OCI-LY3 (cell line): ENCODE measurements around the gene CA4.
A peak's percentile ranks its signal among the peaks of the same experiment; 100 is the strongest.

ENCODE experiments used
- H2AFZ ChIP-seq: fragments of 200-600, 300-600 bp; shearing (Covaris generic); 2 replicates; pipeline ENCODE4 v1.6.0; 2014; ENCODE audit warnings: antibody characterized with exemption, low read depth, low read length
- H3K27ac ChIP-seq: fragments of 200-600, 300-600 bp; sonication (generic); 2 replicates; pipeline ENCODE4 v1.5.1; 2014; ENCODE audit warnings: mild to moderate bottlenecking, low read length, moderate library complexity, mixed read lengths
- H3K27me3 ChIP-seq: fragments of 200-600, 300-600 bp; sonication (generic); 2 replicates; pipeline ENCODE4 v1.6.1; 2014; ENCODE audit warnings: low read depth, low read length, mixed read lengths
- H3K36me3 ChIP-seq: fragments of 200-600, 300-600 bp; sonication (generic); replicated peaks from 2 replicates; pipeline ENCODE3; 2014; ENCODE audit warnings: low read depth, low read length, mixed read lengths
- H3K4me1 ChIP-seq: fragments of 300-600, 200-600 bp; sonication (generic); 2 replicates; pipeline ENCODE4 v1.6.1; 2014; ENCODE audit warnings: low read length, mixed read lengths
- H3K4me2 ChIP-seq: fragments of 200-600, 300-600 bp; sonication (generic); 2 replicates; pipeline ENCODE4 v1.6.1; 2014; ENCODE audit warnings: low read length, mixed read lengths
- H3K4me3 ChIP-seq: fragments of 300-600, 200-600 bp; sonication (generic); 2 replicates; pipeline ENCODE4 v1.5.1; 2014; ENCODE audit warnings: antibody characterized with exemption, mild to moderate bottlenecking, low read length, moderate library complexity
- H3K79me2 ChIP-seq: fragments of 300-600, 200-600 bp; shearing (Covaris generic); 2 replicates; pipeline ENCODE4 v1.6.1; 2014; ENCODE audit warnings: mild to moderate bottlenecking, low read length, mixed read lengths
- H3K9ac ChIP-seq: fragments of 300-600, 200-600 bp; shearing (Covaris generic); 2 replicates; pipeline ENCODE4 v1.6.0; 2014; ENCODE audit warnings: mild to moderate bottlenecking, low read length, moderate library complexity
- H3K9me3 ChIP-seq: fragments of 200-600, 300-600 bp; shearing (Covaris generic); 2 replicates; pipeline ENCODE4 v1.6.1; 2014; ENCODE audit warnings: low read length, mixed read lengths; ENCODE audit not compliant: insufficient read depth
- H4K20me1 ChIP-seq: fragments of 200-600, 300-600 bp; sonication (generic); 2 replicates; pipeline ENCODE4 v1.6.1; 2016; ENCODE audit warnings: low read length, mixed read lengths; ENCODE audit not compliant: insufficient read depth
- EZH2phosphoT487 ChIP-seq: fragments of 200-600 bp; shearing (Covaris generic); IDR thresholded peaks from 2 replicates; pipeline ENCODE4 v1.6.1; 2018; ENCODE audit warnings: antibody characterized with exemption, mixed run types, low read depth
- TF ChIP-seq, protein P1 (sequence below): fragments of 200-600, 300-600 bp; sonication (generic); IDR thresholded peaks from 2 replicates; pipeline ENCODE4 v1.5.1; 2014; ENCODE audit warnings: antibody characterized with exemption, low read length, low read depth

CA4 gene

DNA sequence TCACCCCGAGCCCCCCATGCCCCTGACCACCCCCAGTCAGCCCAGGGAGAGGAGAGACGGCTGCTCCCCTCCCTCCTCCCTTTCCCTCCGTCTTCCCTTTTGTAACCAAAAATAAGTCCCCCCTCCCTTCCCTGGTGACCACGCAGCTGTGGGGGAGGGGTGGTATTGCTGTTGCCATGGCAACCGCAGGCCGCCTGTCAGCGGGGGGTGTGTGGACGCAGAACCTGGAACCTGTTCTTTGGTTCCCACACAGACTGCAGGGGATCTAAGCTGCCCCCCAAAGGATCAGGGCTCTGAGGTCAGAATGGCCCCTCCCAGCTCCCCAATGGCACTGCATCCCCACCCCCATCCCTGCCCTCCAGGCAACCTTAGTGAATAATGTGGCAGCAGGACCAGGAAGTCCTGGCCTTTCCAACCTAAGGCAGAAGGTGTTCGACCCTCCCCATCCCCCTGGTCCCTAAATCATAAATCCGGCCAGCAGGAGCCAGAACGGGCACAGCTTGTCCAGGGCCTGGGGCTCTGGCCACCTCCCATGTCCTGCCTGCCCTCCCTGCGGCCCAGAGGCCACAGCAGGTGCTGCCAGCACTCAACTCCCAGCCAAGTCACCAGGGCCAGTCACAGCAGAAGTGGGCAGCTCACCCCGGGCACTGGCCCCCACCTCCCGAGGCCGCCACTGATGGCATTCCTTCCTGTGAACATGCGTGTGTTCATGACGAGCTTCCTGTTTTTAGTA, 12.0 kb downstream of the CA4 start:
- Histone ChIP-seq H3K79me2 (no peaks in the 10 kb centered on the region), H3K27ac (no peak overlapping the region), H3K9me3 (no peaks in the 10 kb centered on the region), H3K27me3 (no peaks in the 10 kb centered on the region), H3K36me3 (no peaks in the 10 kb centered on the region), H4K20me1 (no peaks in the 10 kb centered on the region), H3K4me2 (peak overlapping the region; percentile 75), H3K4me1 (peaks cover 38% of the 10 kb centered on the region), H3K4me3 (no peak overlapping the region; the same call in 1 of the 2 replicates), H3K9ac (no peak overlapping the region), H2AFZ (peak overlapping the region; percentile 63; the same call in 1 of the 2 replicates)
- no peak for TF ChIP-seq EZH2phosphoT487
- TF ChIP-seq, protein P1, sequence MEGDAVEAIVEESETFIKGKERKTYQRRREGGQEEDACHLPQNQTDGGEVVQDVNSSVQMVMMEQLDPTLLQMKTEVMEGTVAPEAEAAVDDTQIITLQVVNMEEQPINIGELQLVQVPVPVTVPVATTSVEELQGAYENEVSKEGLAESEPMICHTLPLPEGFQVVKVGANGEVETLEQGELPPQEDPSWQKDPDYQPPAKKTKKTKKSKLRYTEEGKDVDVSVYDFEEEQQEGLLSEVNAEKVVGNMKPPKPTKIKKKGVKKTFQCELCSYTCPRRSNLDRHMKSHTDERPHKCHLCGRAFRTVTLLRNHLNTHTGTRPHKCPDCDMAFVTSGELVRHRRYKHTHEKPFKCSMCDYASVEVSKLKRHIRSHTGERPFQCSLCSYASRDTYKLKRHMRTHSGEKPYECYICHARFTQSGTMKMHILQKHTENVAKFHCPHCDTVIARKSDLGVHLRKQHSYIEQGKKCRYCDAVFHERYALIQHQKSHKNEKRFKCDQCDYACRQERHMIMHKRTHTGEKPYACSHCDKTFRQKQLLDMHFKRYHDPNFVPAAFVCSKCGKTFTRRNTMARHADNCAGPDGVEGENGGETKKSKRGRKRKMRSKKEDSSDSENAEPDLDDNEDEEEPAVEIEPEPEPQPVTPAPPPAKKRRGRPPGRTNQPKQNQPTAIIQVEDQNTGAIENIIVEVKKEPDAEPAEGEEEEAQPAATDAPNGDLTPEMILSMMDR = no peak

DNA sequence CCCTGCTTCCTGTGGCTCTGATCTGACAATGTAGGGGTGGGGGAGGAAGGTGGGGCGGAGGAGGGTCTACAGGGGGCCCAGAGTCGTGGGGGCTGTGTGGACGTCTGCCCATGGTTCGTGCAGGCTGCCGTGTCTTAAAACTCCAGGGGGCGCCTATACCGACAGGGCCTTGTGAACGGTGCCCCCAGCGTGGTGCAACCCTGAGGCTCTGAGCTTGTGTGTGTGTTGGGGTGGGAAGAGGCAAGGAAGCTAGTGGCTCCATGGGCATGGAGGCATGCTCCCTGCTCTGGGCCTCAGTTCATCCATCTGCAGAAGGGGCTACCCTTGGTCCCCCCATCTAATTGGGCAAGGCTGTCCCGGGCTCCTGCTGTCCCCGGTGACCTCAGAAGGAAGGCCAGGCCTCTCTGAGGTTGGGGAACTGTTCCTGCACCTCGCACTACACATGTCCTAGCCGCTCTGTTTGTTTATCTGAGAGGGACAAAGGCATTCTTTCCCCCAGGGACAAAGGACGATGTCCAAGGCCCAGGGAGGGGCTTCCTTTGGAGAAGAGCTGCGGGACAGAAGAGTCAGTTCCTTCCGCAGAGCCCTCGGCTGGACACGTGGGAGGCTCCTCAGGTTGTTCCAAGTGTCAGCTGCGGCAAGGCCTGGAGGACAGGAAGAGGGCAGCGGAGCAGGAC, 13.5 kb downstream of the CA4 start:
- H3K4me1 ChIP-seq = peaks cover 38% of the 10 kb centered on the region
- H4K20me1 ChIP-seq = no peaks in the 10 kb centered on the region
- no peak overlapping the region for H3K4me2 ChIP-seq
- H3K27ac ChIP-seq = no peak overlapping the region
- H3K9ac ChIP-seq = no peak overlapping the region
- no peak for TF ChIP-seq EZH2phosphoT487
- TF ChIP-seq, protein P1 = peak; percentile 35
- H3K27me3 ChIP-seq = no peaks in the 10 kb centered on the region
- H3K4me3 ChIP-seq = no peak overlapping the region
- H3K36me3 ChIP-seq = no peaks in the 10 kb centered on the region
- no peaks in the 10 kb centered on the region for H3K9me3 ChIP-seq
- H2AFZ ChIP-seq = 0 out of 2 replicates have a peak overlapping the region, but pooled peaks have one; percentile 63
- no peaks in the 10 kb centered on the region for H3K79me2 ChIP-seq

DNA sequence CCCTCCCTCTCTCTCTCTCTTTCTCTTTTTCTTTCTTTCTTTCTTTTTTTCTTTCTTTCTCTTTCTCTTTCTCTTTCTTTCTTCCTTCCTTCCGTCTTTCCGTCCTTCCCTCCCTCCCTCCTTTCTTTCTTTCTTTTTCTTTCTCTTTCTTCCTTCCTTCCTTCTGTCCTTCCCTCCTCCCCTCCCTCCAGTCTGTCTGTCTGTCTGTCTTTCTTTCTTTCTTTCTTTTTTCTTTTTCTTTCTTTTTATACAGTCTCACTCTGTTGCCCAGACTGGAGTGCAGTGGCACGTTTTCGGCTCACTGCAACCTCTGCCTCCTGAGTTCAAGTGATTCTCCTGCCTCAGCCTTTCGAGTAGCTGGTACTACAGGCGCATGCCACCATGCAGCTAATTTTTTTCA, 14.4 kb downstream of the CA4 start:
- H3K9me3 ChIP-seq = no peaks in the 10 kb centered on the region
- no peak overlapping the region for H3K9ac ChIP-seq
- no peaks in the 10 kb centered on the region for H3K79me2 ChIP-seq
- no peak overlapping the region for H3K4me3 ChIP-seq
- no peak overlapping the region for H3K4me2 ChIP-seq
- H3K4me1 ChIP-seq = peaks cover 38% of the 10 kb centered on the region
- H2AFZ ChIP-seq = no peak overlapping the region
- H3K36me3 ChIP-seq = no peaks in the 10 kb centered on the region
- H4K20me1 ChIP-seq = no peaks in the 10 kb centered on the region
- no peak overlapping the region for H3K27ac ChIP-seq
- TF ChIP-seq, protein P1 = no peak
- no peak for TF ChIP-seq EZH2phosphoT487
- no peaks in the 10 kb centered on the region for H3K27me3 ChIP-seq

DNA sequence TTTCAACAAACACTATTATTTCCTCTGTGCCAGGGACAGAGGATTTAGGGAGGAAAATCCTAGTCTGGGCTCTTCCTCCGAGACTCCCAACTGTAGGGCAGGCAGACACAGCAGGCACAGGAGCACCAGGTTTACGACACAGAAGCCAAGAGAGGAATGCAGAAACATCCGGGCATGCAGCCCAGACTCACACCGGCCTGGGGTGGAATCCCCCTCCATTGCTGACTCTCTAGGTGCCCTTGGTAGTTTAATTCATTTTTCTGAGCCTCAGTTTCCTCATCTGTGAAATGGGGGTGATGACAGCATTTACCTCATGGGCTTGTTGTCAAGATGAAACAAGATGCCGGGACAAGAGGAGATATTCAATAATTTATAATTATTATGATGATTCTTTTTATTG, 14.9 kb downstream of the CA4 start:
- H3K4me1 ChIP-seq = peaks cover 38% of the 10 kb centered on the region

More for the DNA sequence above, 14.9 kb downstream of the CA4 start:
- H4K20me1 ChIP-seq = no peaks in the 10 kb centered on the region
- no peaks in the 10 kb centered on the region for H3K27me3 ChIP-seq
- TF ChIP-seq EZH2phosphoT487 = no peak
- TF ChIP-seq, protein P1 = no peak
- H3K9me3 ChIP-seq = no peaks in the 10 kb centered on the region
- H3K27ac ChIP-seq = no peak overlapping the region
- H3K4me2 ChIP-seq = no peak overlapping the region
- no peak overlapping the region for H3K9ac ChIP-seq
- no peak overlapping the region for H3K4me3 ChIP-seq
- no peak overlapping the region for H2AFZ ChIP-seq
- H3K36me3 ChIP-seq = no peaks in the 10 kb centered on the region
- H3K79me2 ChIP-seq = no peaks in the 10 kb centered on the region
